Stimulated activated CD4-positive, alpha-beta T cell treated with anti-CD3 and anti-CD28 coated beads, Interleukin-4, amount 100 ng/mL, for 24 hours (primary cell): Measurements from ENCODE around the gene ENPP1.
A peak's percentile ranks its signal among the peaks of the same experiment; 100 is the strongest.

Experiments
- DNase-seq: peaks from one replicate; pipeline ENCODE4 v3.0.0-alpha.2; 2020

ENPP1 gene

GRCh38 chr6:131807644-131808459, at the start of gene ENPP1:
Gene ENPP1 (plus strand): TSS chr6:131808020. CDS start chr6:131808036, 16 bp downstream.
- peak; percentile 30 for DNase-seq

GRCh38 chr6:131758920-131759319, 48.9 kb upstream of the ENPP1 start:
- no peak for DNase-seq

- no peak for DNase-seq
Observed at GRCh38 chr6:131761060-131761761, 46.6 kb upstream of the ENPP1 start.

GRCh38 chr6:131761762-131762067, 46.1 kb upstream of the ENPP1 start:
- DNase-seq: no peak

- DNase-seq: no peak
Observed at GRCh38 chr6:131762984-131763383, 44.8 kb upstream of the ENPP1 start.

- no peak for DNase-seq
Observed at GRCh38 chr6:131763749-131764148, 44.1 kb upstream of the ENPP1 start.

GRCh38 chr6:131764350-131764749, 43.5 kb upstream of the ENPP1 start:
- DNase-seq: no peak

- no peak for DNase-seq
Observed at GRCh38 chr6:131765081-131765803, 42.6 kb upstream of the ENPP1 start.

- DNase-seq: no peak
Observed at GRCh38 chr6:131765804-131766135, 42.0 kb upstream of the ENPP1 start.

- DNase-seq: no peak
Observed at GRCh38 chr6:131766631-131767030, 41.2 kb upstream of the ENPP1 start.

- no peak for DNase-seq
Observed at GRCh38 chr6:131768964-131769363, 38.9 kb upstream of the ENPP1 start.

- no peak for DNase-seq
Observed at GRCh38 chr6:131769385-131770141, 38.3 kb upstream of the ENPP1 start.

GRCh38 chr6:131770776-131771175, 37.0 kb upstream of the ENPP1 start:
- no peak for DNase-seq

GRCh38 chr6:131773284-131773950, 34.4 kb upstream of the ENPP1 start:
- no peak for DNase-seq

GRCh38 chr6:131775886-131776285, 31.9 kb upstream of the ENPP1 start:
- DNase-seq: no peak

GRCh38 chr6:131776985-131777384, 30.8 kb upstream of the ENPP1 start:
- no peak for DNase-seq

GRCh38 chr6:131778169-131778568, 29.7 kb upstream of the ENPP1 start:
- no peak for DNase-seq

GRCh38 chr6:131779304-131779703, 28.5 kb upstream of the ENPP1 start:
- DNase-seq: no peak

- no peak for DNase-seq
Observed at GRCh38 chr6:131780600-131780999, 27.2 kb upstream of the ENPP1 start.

- no peak for DNase-seq
Observed at GRCh38 chr6:131781687-131782086, 26.1 kb upstream of the ENPP1 start.

GRCh38 chr6:131782764-131783163, 25.1 kb upstream of the ENPP1 start:
- no peak for DNase-seq

GRCh38 chr6:131784561-131784960, 23.3 kb upstream of the ENPP1 start:
- DNase-seq: no peak

GRCh38 chr6:131787079-131787478, 20.7 kb upstream of the ENPP1 start:
- DNase-seq: no peak
